K562 (cell line): ENCODE data around the gene CKM. TPM values are rescaled to one million over a fixed set of nuclear protein-coding genes. Genes with fewer than 3 reads are reported as not detected.
A peak's percentile ranks its signal among the peaks of the same experiment; 100 is the strongest.

Experiments
- ATAC-seq: fragments of 200-7000 bp; cut with Tn5 transposase; 3 replicates; pipeline ENCODE4 v1.9.1; 2020; ENCODE audit warnings: moderate library complexity
- BruUV-seq: library from RNA; stranded (reverse); fragments of 400-500 nt; replicated peaks from 2 replicates; lab custom pipeline; 2021; lab: Mats Ljungman, UMichigan
- CTCF ChIA-PET: fragments of 300-600 bp; formaldehyde crosslinking; extraction: SDS; loops from one replicate; lab custom pipeline; 2021; ENCODE audit warnings: low intra/inter-chr PET ratio; lab: Yijun Ruan, JAX
- POLR2A ChIA-PET: fragments of 300-600, 350-650 bp; sonication (Branson Sonifier 250); formaldehyde crosslinking; extraction: SDS; loops from one replicate; lab custom pipeline; 2021; ENCODE audit warnings: antibody characterized with exemption, inconsistent platforms; lab: Yijun Ruan, JAX
- DNase-seq, 4 experiments: peaks; one replicate each; pipeline versions ENCODE4 v3.0.0 to v3.0.0-alpha.2; 2011 to 2018; ENCODE audit warnings: low spot score in 3 of 4, mixed read lengths in 3 of 4; ENCODE audit errors: extremely low read depth in 1 of 4
- FAIRE-seq: peaks from 2 replicates; lab custom pipeline; 2011; peaks lifted over from hg19 to GRCh38; lab: Jason Lieb, UNC
- H2AFZ ChIP-seq: 2 replicates; pipeline ENCODE4 v1.6.0; 2011; ENCODE audit warnings: low read depth, low read length, control low read depth, inconsistent platforms
- H3K27ac ChIP-seq: fragments of 200-600 bp; 3 replicates; pipeline ENCODE4 v1.8.0; 2011; ENCODE audit warnings: low read depth, mild to moderate bottlenecking, control low read depth, inconsistent platforms, low read length, moderate library complexity, mixed read lengths; ENCODE audit errors: extremely low read depth
- H3K27me3 ChIP-seq, 2 experiments: fragments of 300-600 bp in 1 of 2; 2 replicates in 1 of 2; 3 replicates in 1 of 2; pipeline versions ENCODE4 v1.6.0 to v1.8.0; 2011; ENCODE audit warnings: inconsistent platforms in 2 of 2, low read length in 2 of 2, mild to moderate bottlenecking in 1 of 2, mixed read lengths in 1 of 2, moderate library complexity in 1 of 2; ENCODE audit not compliant: control insufficient read depth in 2 of 2, insufficient read depth in 2 of 2
- H3K36me3 ChIP-seq: fragments of 300-600 bp; 3 replicates; pipeline ENCODE4 v1.8.0; 2011; ENCODE audit warnings: mild to moderate bottlenecking, low read length, inconsistent platforms; ENCODE audit not compliant: control insufficient read depth, insufficient read depth
- H3K4me1 ChIP-seq, 2 experiments: fragments of 200-600 bp in 1 of 2; replicated peaks in 1 of 2; 2 replicates in 1 of 2; 3 replicates in 1 of 2; pipeline versions ENCODE4 v1.5.1 to v1.8.0; 2011; ENCODE audit warnings: inconsistent platforms in 2 of 2, low read length in 2 of 2, mild to moderate bottlenecking in 1 of 2, mixed read lengths in 1 of 2, moderate library complexity in 1 of 2; ENCODE audit not compliant: control insufficient read depth in 2 of 2, insufficient read depth in 2 of 2
- H3K4me2 ChIP-seq: 2 replicates; pipeline ENCODE4 v1.6.1; 2011; ENCODE audit warnings: low read length, control low read depth, inconsistent platforms, mixed read lengths; ENCODE audit not compliant: insufficient read depth
- H3K4me3 ChIP-seq: fragments of 200-600 bp; sonication (generic), shearing (Covaris generic); 2 replicates; pipeline ENCODE4 v1.5.1; 2016; ENCODE audit warnings: control low read depth, inconsistent platforms
- H3K79me2 ChIP-seq: fragments of 200-600 bp; 3 replicates; pipeline ENCODE4 v1.8.0; 2011; ENCODE audit warnings: low read length, inconsistent platforms; ENCODE audit not compliant: control insufficient read depth, insufficient read depth
- H3K9ac ChIP-seq, 2 experiments: 2 replicates each; pipeline versions ENCODE4 v1.6.0 to v1.6.1; 2011; ENCODE audit warnings: low read depth in 2 of 2, low read length in 2 of 2, control low read depth in 1 of 2, inconsistent platforms in 1 of 2, mild to moderate bottlenecking in 1 of 2, mixed read lengths in 1 of 2; ENCODE audit not compliant: insufficient read depth in 1 of 2
- H3K9me1 ChIP-seq: one replicate; pipeline ENCODE4 v1.6.0; 2011; ENCODE audit warnings: inconsistent platforms, mild to moderate bottlenecking, low read length, moderate library complexity; ENCODE audit not compliant: control insufficient read depth, insufficient read depth
- H3K9me3 ChIP-seq: replicated peaks from 2 replicates; pipeline ENCODE4 v1.5.1; 2011; ENCODE audit warnings: low read depth, low read length, inconsistent platforms; ENCODE audit not compliant: control insufficient read depth, insufficient read depth
- H4K20me1 ChIP-seq: replicated peaks from 2 replicates; pipeline ENCODE4 v1.6.1; 2011; ENCODE audit warnings: low read length, inconsistent platforms, mixed read lengths; ENCODE audit not compliant: control insufficient read depth, insufficient read depth
- GTF2E2 ChIP-seq: fragments of 200-800 bp; sonication (Bioruptor generic); IDR thresholded peaks from 2 replicates; pipeline ENCODE4 v1.6.1; 2016; ENCODE audit warnings: missing genetic modification characterization, missing compliant biosample characterization
- KDM1A ChIP-seq, 2 experiments: fragments of 450-650 bp; IDR thresholded peaks; 2 replicates each; pipeline ENCODE4 v1.6.1; 2016; ENCODE audit warnings: mild to moderate bottlenecking in 2 of 2
- NFIC ChIP-seq: fragments of 450-650 bp; IDR thresholded peaks from 2 replicates; pipeline ENCODE4 v1.6.1; 2017; ENCODE audit warnings: mild to moderate bottlenecking, inconsistent platforms
- PTTG1 ChIP-seq: fragments of 450-650 bp; IDR thresholded peaks from 2 replicates; pipeline ENCODE4 v1.6.1; 2016; ENCODE audit warnings: low read depth, mild to moderate bottlenecking, missing genetic modification characterization, missing compliant biosample characterization
- ZFP36 ChIP-seq: fragments of 150-350 bp; IDR thresholded peaks from 2 replicates; pipeline ENCODE4 v1.6.1; 2018; ENCODE audit warnings: low read length, low read depth; ENCODE audit not compliant: partially characterized antibody
- ZNF780A ChIP-seq: fragments of 250-450 bp; sonication (Bioruptor Pico); IDR thresholded peaks from 2 replicates; pipeline ENCODE4 v1.5.0; 2021; ENCODE audit warnings: mild to moderate bottlenecking
- WGBS: fragments of 100-300 bp; shearing (Covaris generic); methylation state at CpG from one replicate; pipeline ENCODE4 v1.1.6; 2016; ENCODE audit warnings: low coverage, mixed read lengths; ENCODE audit not compliant: insufficient coverage; ENCODE audit errors: missing lambda C conversion rate; 5-methylcytosine and 5-hydroxymethylcytosine counted together
- in situ Hi-C: fragments of 300-500 bp; cut with MboI; formaldehyde crosslinking; loops from 4 replicates; pipeline ENCODE4 v1.15.0; 2018; ENCODE audit warnings: inconsistent platforms, mixed read lengths
- intact Hi-C: fragments of 100-400 bp; cut with micrococcal nuclease; formaldehyde crosslinking; loops from 2 replicates; pipeline ENCODE4 v1.14.2; 2022
- polyA plus RNA-seq, 8 experiments: library from polyadenylated mRNA; depleted of rRNA in 4 of 8; stranded (reverse) in 5 of 8; unstranded in 3 of 8; fragments of >200 nt; fragmentation: Nextera tagmentation in 2 of 8; fragmentation: Illumina TruSeq in 1 of 8; extraction: Ambion mirVana in 2 of 8; extraction: Trizol in 1 of 8; gene quantifications; 2 replicates each; pipeline versions ENCODE4 v1.2.1 to v1.2.3, GENCODE V29; 2011 to 2014; ENCODE audit warnings: inconsistent platforms in 1 of 8, missing spikeins in 1 of 8
- total RNA-seq, 7 experiments: library from RNA; depleted of rRNA in 6 of 7; stranded (reverse); fragments of >200 nt in 6 of 7; fragmentation: Illumina TruSeq in 2 of 7; extraction: Trizol in 2 of 7; gene quantifications; 2 replicates each; pipeline versions ENCODE4 v1.2.1 to v1.2.3, GENCODE V29; 2011 to 2021; ENCODE audit warnings: low replicate concordance in 1 of 7
- TF ChIP-seq, protein P1 (sequence below): fragments of 450-650 bp; formaldehyde crosslinking; IDR thresholded peaks from 2 replicates; pipeline ENCODE4 v1.4.0; 2020; ENCODE audit warnings: mild to moderate bottlenecking, mixed read lengths
- TF ChIP-seq, protein P2 (sequence below): fragments of 250-450 bp; sonication (Bioruptor Pico); IDR thresholded peaks from 2 replicates; pipeline ENCODE4 v1.5.0; 2021; ENCODE audit warnings: mild to moderate bottlenecking, borderline replicate concordance

The CKM gene
- total and polyA plus RNA-seq, 9 of the 15 experiments (the other 6 are each of a cell fraction or from before 2014, with no cell fraction given) = 0.06 to 0.17 (median 0.09) TPM; not detected in 4

DNA sequence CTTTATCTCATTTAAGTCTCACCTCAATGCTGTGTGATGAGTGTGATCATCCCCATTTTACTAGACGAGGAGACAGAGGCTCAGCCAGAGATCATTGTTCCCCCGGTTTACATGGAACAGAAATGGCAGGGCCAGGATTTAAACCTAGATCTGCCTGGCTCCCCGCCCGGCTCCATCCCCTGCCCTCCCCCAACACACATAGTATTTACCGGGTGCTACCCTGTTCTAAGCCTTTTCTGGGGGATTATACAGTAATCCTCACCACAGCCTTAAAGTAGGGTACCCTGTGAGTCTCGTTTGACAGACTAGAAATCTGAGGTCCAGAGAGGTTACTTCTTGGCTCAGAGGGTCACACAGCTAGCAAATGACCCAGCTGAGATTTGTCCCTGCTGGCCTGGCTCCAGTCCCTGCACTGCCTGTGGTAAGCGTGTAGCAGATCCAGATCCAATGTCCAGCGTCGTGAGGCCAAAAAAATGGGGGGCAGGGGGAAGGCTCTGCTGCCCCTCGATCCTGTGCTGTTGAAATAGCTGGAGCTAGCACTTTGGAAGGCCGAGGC, 14.1 kb upstream of the CKM start:
- ChIA-PET CTCF (no interaction called here), POLR2A (interaction anchor here (0.7 to 1.0 kb wide), 3 partner anchors 11 to 202 kb away, joined by 3 read pairs; no protein-coding TSS in a partner anchor)
- TF ChIP-seq, protein P1, sequence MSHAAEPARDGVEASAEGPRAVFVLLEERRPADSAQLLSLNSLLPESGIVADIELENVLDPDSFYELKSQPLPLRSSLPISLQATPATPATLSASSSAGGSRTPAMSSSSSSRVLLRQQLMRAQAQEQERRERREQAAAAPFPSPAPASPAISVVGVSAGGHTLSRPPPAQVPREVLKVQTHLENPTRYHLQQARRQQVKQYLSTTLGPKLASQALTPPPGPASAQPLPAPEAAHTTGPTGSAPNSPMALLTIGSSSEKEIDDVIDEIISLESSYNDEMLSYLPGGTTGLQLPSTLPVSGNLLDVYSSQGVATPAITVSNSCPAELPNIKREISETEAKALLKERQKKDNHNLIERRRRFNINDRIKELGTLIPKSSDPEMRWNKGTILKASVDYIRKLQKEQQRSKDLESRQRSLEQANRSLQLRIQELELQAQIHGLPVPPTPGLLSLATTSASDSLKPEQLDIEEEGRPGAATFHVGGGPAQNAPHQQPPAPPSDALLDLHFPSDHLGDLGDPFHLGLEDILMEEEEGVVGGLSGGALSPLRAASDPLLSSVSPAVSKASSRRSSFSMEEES (CRISPR knock-in tag) = no peak
- TF ChIP-seq ZNF780A (CRISPR knock-in tag) = no peak
- TF ChIP-seq NFIC = peak; percentile 33; the same call in 1 of the 2 replicates
- TF ChIP-seq KDM1A (IDR thresholded peaks at IDR 0.05) = peak; percentile 55 to 74; a peak in 3 of 4 replicates
- peak; percentile 31 for TF ChIP-seq ZFP36
- TF ChIP-seq, protein P2, sequence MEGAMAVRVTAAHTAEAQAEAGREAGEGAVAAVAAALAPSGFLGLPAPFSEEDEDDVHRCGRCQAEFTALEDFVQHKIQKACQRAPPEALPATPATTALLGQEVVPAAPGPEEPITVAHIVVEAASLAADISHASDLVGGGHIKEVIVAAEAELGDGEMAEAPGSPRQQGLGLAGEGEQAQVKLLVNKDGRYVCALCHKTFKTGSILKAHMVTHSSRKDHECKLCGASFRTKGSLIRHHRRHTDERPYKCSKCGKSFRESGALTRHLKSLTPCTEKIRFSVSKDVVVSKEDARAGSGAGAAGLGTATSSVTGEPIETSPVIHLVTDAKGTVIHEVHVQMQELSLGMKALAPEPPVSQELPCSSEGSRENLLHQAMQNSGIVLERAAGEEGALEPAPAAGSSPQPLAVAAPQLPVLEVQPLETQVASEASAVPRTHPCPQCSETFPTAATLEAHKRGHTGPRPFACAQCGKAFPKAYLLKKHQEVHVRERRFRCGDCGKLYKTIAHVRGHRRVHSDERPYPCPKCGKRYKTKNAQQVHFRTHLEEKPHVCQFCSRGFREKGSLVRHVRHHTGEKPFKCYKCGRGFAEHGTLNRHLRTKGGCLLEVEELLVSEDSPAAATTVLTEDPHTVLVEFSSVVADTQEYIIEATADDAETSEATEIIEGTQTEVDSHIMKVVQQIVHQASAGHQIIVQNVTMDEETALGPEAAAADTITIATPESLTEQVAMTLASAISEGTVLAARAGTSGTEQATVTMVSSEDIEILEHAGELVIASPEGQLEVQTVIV = no peak
- TF ChIP-seq GTF2E2 (tag) = no peak
- no peak for TF ChIP-seq PTTG1 (tag)
- intact Hi-C loops = loop anchor here (10.0 kb wide), 1 partner anchor 322 kb away; no protein-coding TSS in a partner anchor
- no peaks in the 10 kb centered on the region for H3K79me2 ChIP-seq
- no peaks in the 10 kb centered on the region for H3K9me3 ChIP-seq
- H3K9me1 ChIP-seq = no peaks in the 10 kb centered on the region
- H3K27me3 ChIP-seq = peaks cover 7 to 8% of the 10 kb centered on the region in 2 experiments; a peak in 3 of 5 replicates
- no peak overlapping the region for H3K4me2 ChIP-seq
- no peak for ATAC-seq
- DNase-seq = no peak
- H3K27ac ChIP-seq = no peak overlapping the region
- no peaks in the 10 kb centered on the region for H4K20me1 ChIP-seq
- BruUV-seq = no TSS peak
- WGBS = 21% methylated on average over 11 of the region's 11 CpGs
- no peak overlapping the region for H2AFZ ChIP-seq
- no peak overlapping the region for H3K4me3 ChIP-seq
- peaks cover 7 to 24% of the 10 kb centered on the region in 2 experiments; a peak in 4 of 5 replicates for H3K4me1 ChIP-seq
- no peak for FAIRE-seq
- no peaks in the 10 kb centered on the region for H3K36me3 ChIP-seq
- in situ Hi-C loops = loop anchor here (5.0 kb wide), 1 partner anchor 134 kb away; no protein-coding TSS in a partner anchor
- H3K9ac ChIP-seq = 0 out of 4 replicates have a peak overlapping the region, but pooled peaks of 1 of the 2 experiments have one; percentile 28
